CD4-positive, alpha-beta T cell (primary cell): ENCODE data around the gene HOXD11. TPM values are rescaled to one million over a fixed set of nuclear protein-coding genes. Genes with fewer than 3 reads are reported as not detected.

ENCODE experiments used
- ATAC-seq: fragments of 200-7000 bp; cut with Tn5 transposase; one replicate; pipeline ENCODE4 v1.10.0; 2022; ENCODE audit warnings: mild to moderate bottlenecking; ENCODE audit not compliant: poor library complexity
- CTCF ChIA-PET: fragments of 350-600 bp; sonication (Branson Sonifier 250); formaldehyde crosslinking; loops from one replicate; lab custom pipeline; 2021; ENCODE audit warnings: antibody characterized with exemption, inconsistent platforms; lab: Charles Lee
- POLR2A ChIA-PET: fragments of 350-600 bp; sonication (Branson Sonifier 250); formaldehyde crosslinking; loops from one replicate; lab custom pipeline; 2021; ENCODE audit warnings: antibody characterized with exemption, inconsistent platforms; lab: Charles Lee
- DNase-seq, 14 experiments: peaks; one replicate each; pipeline ENCODE4 v3.0.0-alpha.2; 2013 to 2020; ENCODE audit warnings: mixed read lengths in 2 of 14
- H3K27ac ChIP-seq, 2 donors: one replicate each; pipeline versions ENCODE4 v1.5.1 to v1.7.0; 2013; ENCODE audit warnings: low read length in 2 of 2, low read depth in 1 of 2, mild to moderate bottlenecking in 1 of 2
- H3K27me3 ChIP-seq, 2 experiments: 1 replicate in 1 of 2; 2 replicates in 1 of 2; pipeline versions ENCODE4 v1.6.1 to v1.7.0; 2013; ENCODE audit warnings: low read length in 2 of 2, control low read depth in 1 of 2, mild to moderate bottlenecking in 1 of 2, moderate library complexity in 1 of 2; ENCODE audit not compliant: insufficient read depth in 2 of 2, control insufficient read depth in 1 of 2
- H3K36me3 ChIP-seq: one replicate; pipeline ENCODE4 v1.6.1; 2013; ENCODE audit warnings: low read length, control low read depth; ENCODE audit not compliant: insufficient read depth
- H3K4me1 ChIP-seq: one replicate; pipeline ENCODE4 v1.6.1; 2013; ENCODE audit warnings: low read length, control low read depth; ENCODE audit not compliant: insufficient read depth
- H3K4me3 ChIP-seq: one replicate; pipeline ENCODE4 v1.5.1; 2013; ENCODE audit warnings: mild to moderate bottlenecking, low read length, moderate library complexity
- H3K9me3 ChIP-seq, 2 experiments: 1 replicate in 1 of 2; 2 replicates in 1 of 2; pipeline versions ENCODE4 v1.6.1 to v1.7.0; 2013; ENCODE audit warnings: low read length in 2 of 2, mild to moderate bottlenecking in 2 of 2, control low read depth in 1 of 2, moderate library complexity in 1 of 2; ENCODE audit not compliant: control insufficient read depth in 1 of 2, insufficient read depth in 1 of 2
- H3K27ac Mint-ChIP-seq: one replicate; pipeline ENCODE4 v1.8.0; 2020; ENCODE audit warnings: mixed read lengths
- H3K27me3 Mint-ChIP-seq: one replicate; pipeline ENCODE4 v1.8.0; 2021; ENCODE audit warnings: mixed read lengths
- H3K36me3 Mint-ChIP-seq: one replicate; pipeline ENCODE4 v1.8.0; 2021; ENCODE audit warnings: low read depth, mixed read lengths
- H3K4me1 Mint-ChIP-seq: one replicate; pipeline ENCODE4 v1.8.0; 2021; ENCODE audit warnings: low read depth, mixed read lengths
- H3K4me3 Mint-ChIP-seq: one replicate; pipeline ENCODE4 v1.8.0; 2020; ENCODE audit warnings: mild to moderate bottlenecking, mixed read lengths
- H3K9me3 Mint-ChIP-seq: one replicate; pipeline ENCODE4 v1.8.0; 2020; ENCODE audit warnings: mixed read lengths
- CTCF ChIP-seq: fragments of 200-600 bp; IDR thresholded peaks from one replicate; pipeline ENCODE4 v1.8.0; 2022; ENCODE audit warnings: antibody characterized with exemption, mild to moderate bottlenecking
- intact Hi-C, 2 experiments: fragments of 100-400 bp; cut with DNase I in 1 of 2; cut with micrococcal nuclease in 1 of 2; formaldehyde crosslinking; loops; one replicate each; pipeline versions ENCODE4 v1.15.1 to v1.9.0; 2023 to 2025; cut with DNase I, micrococcal nuclease
- total RNA-seq, 174 experiments: library from RNA in 2 of 174; stranded (reverse) in 2 of 174; gene quantifications; one replicate each; pipeline ENCODE4 v1.2.3 and lab custom pipeline; 2021 to 2026

HOXD11 gene
- total RNA-seq, 2 experiments from 2014 or later, result not detected

- no peak overlapping the region for H3K27ac Mint-ChIP-seq
- Histone ChIP-seq H3K4me1 (peaks cover 21% of the 10 kb centered on the region), H3K4me3 (no peak overlapping the region), H3K27me3 (peaks cover 60 to 82% of the 10 kb centered on the region in 2 experiments), H3K9me3 (peaks cover 0 to 39% of the 10 kb centered on the region in 2 experiments), H3K36me3 (no peaks in the 10 kb centered on the region), H3K27ac (no peak overlapping the region)
- DNase-seq (no peak), ATAC-seq (no peak)
- intact Hi-C loops, result no loop called here
- peaks cover 6% of the 10 kb centered on the region for H3K4me1 Mint-ChIP-seq
- H3K9me3 Mint-ChIP-seq, result no peaks in the 10 kb centered on the region
- H3K4me3 Mint-ChIP-seq, result no peak overlapping the region
- ChIA-PET CTCF (no interaction called here), POLR2A (no interaction called here)
- TF ChIP-seq CTCF, result no peak
- H3K27me3 Mint-ChIP-seq, result peaks cover 91% of the 10 kb centered on the region
- no peaks in the 10 kb centered on the region for H3K36me3 Mint-ChIP-seq
Observed at GRCh38 chr2:176066645-176067588, 40.2 kb upstream of the HOXD11 start.

GRCh38 chr2:176067589-176068418 lies 39.3 kb upstream of the HOXD11 start:
- Mint-ChIP-seq H3K27ac (no peak overlapping the region), H3K4me3 (no peak overlapping the region), H3K4me1 (peaks cover 6% of the 10 kb centered on the region), H3K27me3 (peaks cover 91% of the 10 kb centered on the region), H3K9me3 (no peaks in the 10 kb centered on the region), H3K36me3 (no peaks in the 10 kb centered on the region)
- no peak overlapping the region for H3K4me3 ChIP-seq
- DNase-seq, result no peak
- no peak for TF ChIP-seq CTCF
- ATAC-seq, result no peak
- H3K4me1 ChIP-seq, result peaks cover 23% of the 10 kb centered on the region
- peaks cover 66 to 83% of the 10 kb centered on the region in 2 experiments for H3K27me3 ChIP-seq
- no peak overlapping the region for H3K27ac ChIP-seq
- POLR2A ChIA-PET, result no interaction called here
- CTCF ChIA-PET, result no interaction called here
- peaks cover 0 to 44% of the 10 kb centered on the region in 2 experiments for H3K9me3 ChIP-seq
- intact Hi-C loops, result no loop called here
- H3K36me3 ChIP-seq, result no peaks in the 10 kb centered on the region

GRCh38 chr2:176068419-176068832 lies 38.7 kb upstream of the HOXD11 start:
- CTCF ChIA-PET, result no interaction called here
- Mint-ChIP-seq H3K36me3 (no peaks in the 10 kb centered on the region), H3K9me3 (no peaks in the 10 kb centered on the region), H3K27ac (no peak overlapping the region), H3K4me1 (peaks cover 6% of the 10 kb centered on the region), H3K27me3 (peaks cover 94% of the 10 kb centered on the region), H3K4me3 (no peak overlapping the region)
- Histone ChIP-seq H3K27me3 (peaks cover 72 to 84% of the 10 kb centered on the region in 2 experiments), H3K4me1 (peaks cover 23% of the 10 kb centered on the region), H3K9me3 (peaks cover 0 to 48% of the 10 kb centered on the region in 2 experiments), H3K36me3 (no peaks in the 10 kb centered on the region), H3K27ac (no peak overlapping the region), H3K4me3 (no peak overlapping the region)
- TF ChIP-seq CTCF, result no peak
- POLR2A ChIA-PET, result no interaction called here
- ATAC-seq (no peak), DNase-seq (no peak)
- intact Hi-C loops, result no loop called here
